Mucosa of stomach (tissue), 1 donor: ENCODE data around the gene RAI1.

Source experiments
- H3K27me3 ChIP-seq: one replicate; pipeline ENCODE4 v1.7.0; 2013; ENCODE audit warnings: mild to moderate bottlenecking, low read length; ENCODE audit not compliant: control insufficient read depth, insufficient read depth
- H3K36me3 ChIP-seq: one replicate; pipeline ENCODE4 v1.7.0; 2013; ENCODE audit warnings: low read length; ENCODE audit not compliant: control insufficient read depth, insufficient read depth
- H3K4me1 ChIP-seq: one replicate; pipeline ENCODE4 v1.7.0; 2013; ENCODE audit warnings: mild to moderate bottlenecking, low read length; ENCODE audit not compliant: control insufficient read depth, insufficient read depth
- H3K4me3 ChIP-seq: one replicate; pipeline ENCODE4 v1.7.0; 2013; ENCODE audit warnings: low read length
- H3K9ac ChIP-seq: one replicate; pipeline ENCODE4 v1.7.0; 2013; ENCODE audit warnings: mild to moderate bottlenecking, low read length, moderate library complexity
- H3K9me3 ChIP-seq: one replicate; pipeline ENCODE4 v1.7.0; 2013; ENCODE audit warnings: mild to moderate bottlenecking, low read length, moderate library complexity; ENCODE audit not compliant: control insufficient read depth
- donor health status: Pancreatic carcinoma.

Gene RAI1

DNA sequence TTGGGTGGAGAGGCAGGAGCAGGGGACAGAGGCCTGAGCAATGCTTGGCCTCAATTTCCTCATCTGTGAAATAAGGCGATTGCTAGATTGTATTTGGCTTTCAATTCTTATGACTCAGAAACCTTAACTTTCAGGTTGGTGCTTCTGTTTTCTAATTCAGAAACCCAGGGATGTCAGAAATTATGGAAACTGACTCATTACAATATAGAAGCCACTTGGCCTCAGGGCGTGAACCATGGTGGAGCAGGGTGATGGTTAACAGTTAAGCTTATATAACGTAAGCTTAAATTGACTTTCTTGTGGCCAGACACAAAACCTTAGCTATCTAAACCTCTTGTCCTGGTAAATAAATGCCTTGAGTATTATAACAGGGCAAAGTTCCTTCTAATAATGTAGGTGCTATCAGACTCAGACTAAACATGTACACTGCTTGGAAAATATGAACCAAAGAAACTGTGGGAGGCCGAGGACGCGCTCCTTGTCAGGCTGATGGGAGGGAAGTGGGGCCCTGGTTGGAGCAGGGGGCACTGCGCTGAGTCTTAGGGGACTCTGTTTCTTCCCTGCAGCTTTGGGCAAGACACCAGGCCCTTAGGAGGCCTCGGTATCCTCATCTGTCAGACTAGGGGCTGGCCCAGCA, 172.7 kb downstream of the RAI1 start:
- H3K36me3 ChIP-seq, result no peaks in the 10 kb centered on the region
- H3K4me3 ChIP-seq, result no peak overlapping the region
- H3K27me3 ChIP-seq, result no peaks in the 10 kb centered on the region
- H3K9ac ChIP-seq, result no peak overlapping the region
- H3K4me1 ChIP-seq, result peaks cover 35% of the 10 kb centered on the region
- H3K9me3 ChIP-seq, result no peaks in the 10 kb centered on the region

DNA sequence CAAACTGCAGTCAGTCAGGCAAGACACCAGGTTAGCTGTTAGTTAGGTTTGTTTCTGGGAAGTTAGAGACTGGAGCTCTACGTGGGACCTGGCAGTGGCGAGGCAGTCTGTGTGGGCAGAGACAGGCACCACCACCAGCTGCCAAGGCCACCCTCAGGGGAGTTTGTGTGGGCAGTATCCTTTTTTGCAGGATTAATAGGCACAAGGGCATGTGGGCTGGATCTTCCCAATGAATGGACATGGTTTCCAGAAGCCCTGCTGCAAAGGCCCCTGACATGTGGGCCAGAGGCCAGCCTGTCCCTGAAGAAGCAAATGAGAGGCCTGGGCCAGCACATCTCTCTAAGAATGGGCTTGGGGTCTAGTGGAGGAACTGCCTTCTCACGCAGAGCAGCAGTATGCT, 174.7 kb downstream of the RAI1 start:
- Histone ChIP-seq H3K36me3 (no peaks in the 10 kb centered on the region), H3K9me3 (no peaks in the 10 kb centered on the region), H3K27me3 (no peaks in the 10 kb centered on the region), H3K4me3 (no peak overlapping the region), H3K4me1 (peaks cover 35% of the 10 kb centered on the region), H3K9ac (no peak overlapping the region)

DNA sequence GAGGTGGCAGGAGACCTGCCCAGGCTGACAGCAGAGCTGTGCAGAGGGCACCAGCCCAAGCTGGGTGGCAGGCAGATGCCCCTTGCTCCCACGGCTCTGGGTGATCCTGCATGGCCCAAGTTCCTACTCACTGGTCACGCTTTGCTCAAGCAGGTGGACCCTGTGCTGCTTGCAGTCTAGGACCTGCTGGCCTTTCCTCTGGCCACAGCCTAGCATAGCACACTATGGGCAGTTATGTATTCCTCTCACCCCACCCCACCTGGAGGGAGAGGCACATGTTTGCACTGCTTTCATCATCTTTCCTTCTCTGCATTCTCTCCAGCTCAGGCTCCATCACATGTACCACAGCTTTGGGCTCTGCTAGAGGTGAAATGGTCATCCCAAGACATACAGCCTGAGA, 175.1 kb downstream of the RAI1 start:
- H3K9ac ChIP-seq, result no peak overlapping the region
- no peak overlapping the region for H3K4me3 ChIP-seq
- no peaks in the 10 kb centered on the region for H3K36me3 ChIP-seq
- no peaks in the 10 kb centered on the region for H3K27me3 ChIP-seq
- no peaks in the 10 kb centered on the region for H3K9me3 ChIP-seq
- peaks cover 35% of the 10 kb centered on the region for H3K4me1 ChIP-seq

DNA sequence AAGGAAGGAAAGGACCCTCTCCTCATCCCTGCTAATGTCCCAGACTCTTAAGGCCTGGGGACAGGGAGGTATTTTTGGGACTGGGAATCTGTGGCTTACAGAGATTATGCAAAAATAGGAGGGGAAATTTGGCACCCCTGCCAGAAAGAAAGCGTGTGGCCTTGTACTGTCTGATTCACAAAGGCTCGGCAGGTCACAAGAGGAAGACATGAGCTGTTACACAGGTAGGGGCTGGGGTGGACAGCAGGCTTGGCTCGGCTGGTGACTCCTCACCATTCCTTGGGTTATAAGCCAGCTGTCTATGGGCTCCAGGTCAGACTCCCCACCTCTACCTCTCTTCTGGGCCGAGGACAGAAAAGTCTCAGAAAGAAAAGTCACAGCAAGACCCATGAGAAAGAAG, 176.2 kb downstream of the RAI1 start:
- H3K4me1 ChIP-seq, result peaks cover 35% of the 10 kb centered on the region
- H3K36me3 ChIP-seq, result no peaks in the 10 kb centered on the region
- H3K9ac ChIP-seq, result no peak overlapping the region

DNA sequence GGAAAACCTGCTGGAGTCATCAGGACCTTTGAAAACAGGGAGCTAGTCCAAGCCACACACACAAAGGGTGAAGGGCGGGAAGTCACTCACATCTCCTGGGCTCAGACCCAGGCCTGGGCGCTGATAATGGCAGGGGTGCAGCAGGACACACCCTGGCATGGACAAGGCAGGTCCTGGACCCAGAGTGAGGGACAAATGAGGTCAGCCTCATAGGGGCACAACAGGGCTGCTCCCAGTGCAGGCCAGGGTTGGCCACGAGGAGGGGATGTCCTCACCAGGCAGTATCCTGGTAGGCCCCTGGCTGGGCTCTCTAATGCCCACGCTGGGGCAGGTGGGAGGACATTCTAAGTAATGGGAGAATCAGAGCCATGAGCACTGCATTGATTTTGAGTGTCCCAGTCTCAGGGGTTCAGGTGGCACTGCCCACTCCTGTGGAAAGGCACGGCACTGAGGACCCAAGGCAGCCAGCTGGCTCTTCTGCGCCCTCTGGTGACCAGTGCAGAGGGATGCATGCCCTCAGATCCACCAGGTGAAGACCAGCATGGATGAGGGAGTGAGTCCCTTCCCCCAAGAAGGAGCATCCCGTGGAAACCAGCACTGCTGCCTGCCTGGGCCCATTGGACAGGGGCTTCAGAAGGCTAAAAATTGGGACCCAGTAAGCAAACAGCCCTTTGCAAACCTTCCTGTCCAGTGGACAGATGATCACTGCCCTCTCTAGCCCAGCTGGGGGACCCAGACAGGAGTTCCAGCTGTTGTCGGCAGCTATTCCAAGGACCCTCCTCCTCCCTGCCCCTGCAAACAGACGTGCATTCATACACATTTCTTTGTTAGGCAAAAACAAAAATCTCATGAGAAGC, 178.9 kb downstream of the RAI1 start:
- Histone ChIP-seq H3K9ac (no peak overlapping the region), H3K4me3 (no peak overlapping the region), H3K27me3 (no peaks in the 10 kb centered on the region), H3K4me1 (peaks cover 24% of the 10 kb centered on the region), H3K36me3 (no peaks in the 10 kb centered on the region), H3K9me3 (no peaks in the 10 kb centered on the region)

More for the DNA sequence above, 176.2 kb downstream of the RAI1 start:
- Histone ChIP-seq H3K9me3 (no peaks in the 10 kb centered on the region), H3K4me3 (no peak overlapping the region), H3K27me3 (no peaks in the 10 kb centered on the region)

DNA sequence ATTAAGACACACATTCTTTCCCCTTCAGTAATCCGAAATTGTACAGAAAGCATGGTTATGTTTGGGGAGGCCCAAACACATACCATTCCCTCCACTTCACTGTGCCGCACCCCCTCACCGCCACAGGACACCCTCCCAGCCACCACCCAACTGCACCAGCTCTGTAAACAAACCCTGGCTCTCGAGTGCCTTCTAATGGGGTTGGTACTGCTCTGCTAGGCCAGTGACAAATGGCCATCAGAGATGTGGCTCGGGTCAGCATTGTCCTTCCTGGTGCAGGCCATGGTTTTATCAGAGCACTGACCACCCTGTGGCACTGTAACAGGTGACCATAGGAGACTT, 179.5 kb downstream of the RAI1 start:
- Histone ChIP-seq H3K9ac (no peak overlapping the region), H3K4me1 (peaks cover 21% of the 10 kb centered on the region), H3K9me3 (no peaks in the 10 kb centered on the region), H3K36me3 (no peaks in the 10 kb centered on the region), H3K4me3 (no peak overlapping the region), H3K27me3 (no peaks in the 10 kb centered on the region)
